Measurements from ENCODE around the gene GFI1.

GRCh38 chr1:92488416-92488815, 1.7 kb upstream of the GFI1 start:
- TF ChIP-seq CTCF (IDR thresholded peaks at IDR 0.05) (no peak), POLR2A (IDR thresholded peaks at IDR 0.05) (no peak)

Data from breast epithelium (tissue), 3 donors.